Skeletal muscle satellite cell (primary cell): ENCODE data around the gene SPINT2.

ENCODE experiments used
- H3K27me3 ChIP-seq: 2 replicates; pipeline ENCODE4 v1.7.0; 2013; ENCODE audit warnings: low read length; ENCODE audit not compliant: control insufficient read depth, insufficient read depth
- H3K36me3 ChIP-seq: 2 replicates; pipeline ENCODE4 v1.7.0; 2013; ENCODE audit warnings: mild to moderate bottlenecking, control low read depth, low read length; ENCODE audit not compliant: insufficient read depth
- H3K4me1 ChIP-seq: 2 replicates; pipeline ENCODE4 v1.7.0; 2013; ENCODE audit warnings: low read length; ENCODE audit not compliant: control insufficient read depth, insufficient read depth
- H3K4me2 ChIP-seq: 2 replicates; pipeline ENCODE4 v1.7.0; 2013; ENCODE audit warnings: mild to moderate bottlenecking, low read length
- H3K4me3 ChIP-seq: 2 replicates; pipeline ENCODE4 v1.7.0; 2013; ENCODE audit warnings: low read length
- H3K9ac ChIP-seq: 2 replicates; pipeline ENCODE4 v1.7.0; 2013; ENCODE audit warnings: mild to moderate bottlenecking, low read depth, low read length, moderate library complexity
- H3K9me3 ChIP-seq: replicated peaks from 2 replicates; pipeline ENCODE4 v1.7.0; 2013; ENCODE audit warnings: mild to moderate bottlenecking, control low read depth, low read length

The SPINT2 gene

GRCh38 chr19:38288123-38288855 lies 23.9 kb downstream of the SPINT2 start:
- H3K4me3 ChIP-seq: no peak overlapping the region
- H3K36me3 ChIP-seq: no peaks in the 10 kb centered on the region
- H3K4me2 ChIP-seq: no peak overlapping the region

GRCh38 chr19:38289955-38290354 lies 25.6 kb downstream of the SPINT2 start:
- H3K4me2 ChIP-seq: peak overlapping the region; percentile 20
- H3K9me3 ChIP-seq: no peaks in the 10 kb centered on the region
- peaks cover 55% of the 10 kb centered on the region for H3K4me1 ChIP-seq
- H3K4me3 ChIP-seq: no peak overlapping the region
- no peaks in the 10 kb centered on the region for H3K27me3 ChIP-seq
- no peaks in the 10 kb centered on the region for H3K36me3 ChIP-seq
- H3K9ac ChIP-seq: peak overlapping the region; percentile 62

More at GRCh38 chr19:38288123-38288855, 23.9 kb downstream of the SPINT2 start:
- H3K9me3 ChIP-seq: no peaks in the 10 kb centered on the region
- no peaks in the 10 kb centered on the region for H3K27me3 ChIP-seq
- H3K9ac ChIP-seq: no peak overlapping the region
- H3K4me1 ChIP-seq: peaks cover 55% of the 10 kb centered on the region

- no peaks in the 10 kb centered on the region for H3K9me3 ChIP-seq
- peak overlapping the region; percentile 26 for H3K9ac ChIP-seq
- peak overlapping the region; percentile 23 for H3K4me3 ChIP-seq
- no peaks in the 10 kb centered on the region for H3K36me3 ChIP-seq
- H3K27me3 ChIP-seq: no peaks in the 10 kb centered on the region
- H3K4me2 ChIP-seq: peak overlapping the region; percentile 31
- H3K4me1 ChIP-seq: peaks cover 49% of the 10 kb centered on the region
These were observed 26.3 kb downstream of the SPINT2 start for GRCh38 chr19:38290631-38291147.

DNA sequence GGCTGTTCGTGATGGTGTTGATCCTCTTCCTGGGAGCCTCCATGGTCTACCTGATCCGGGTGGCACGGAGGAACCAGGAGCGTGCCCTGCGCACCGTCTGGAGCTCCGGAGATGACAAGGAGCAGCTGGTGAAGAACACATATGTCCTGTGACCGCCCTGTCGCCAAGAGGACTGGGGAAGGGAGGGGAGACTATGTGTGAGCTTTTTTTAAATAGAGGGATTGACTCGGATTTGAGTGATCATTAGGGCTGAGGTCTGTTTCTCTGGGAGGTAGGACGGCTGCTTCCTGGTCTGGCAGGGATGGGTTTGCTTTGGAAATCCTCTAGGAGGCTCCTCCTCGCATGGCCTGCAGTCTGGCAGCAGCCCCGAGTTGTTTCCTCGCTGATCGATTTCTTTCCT lies 27.5 kb downstream of the SPINT2 start:
- Histone ChIP-seq H3K9me3 (no peaks in the 10 kb centered on the region), H3K4me3 (no peak overlapping the region), H3K4me2 (no peak overlapping the region), H3K9ac (peak overlapping the region; percentile 18), H3K4me1 (peaks cover 42% of the 10 kb centered on the region), H3K27me3 (no peaks in the 10 kb centered on the region), H3K36me3 (no peaks in the 10 kb centered on the region)

- H3K9ac ChIP-seq: no peak overlapping the region
- no peaks in the 10 kb centered on the region for H3K9me3 ChIP-seq
- H3K4me1 ChIP-seq: peaks cover 39% of the 10 kb centered on the region
- no peak overlapping the region for H3K4me2 ChIP-seq
- H3K36me3 ChIP-seq: no peaks in the 10 kb centered on the region
- no peaks in the 10 kb centered on the region for H3K27me3 ChIP-seq
- no peak overlapping the region for H3K4me3 ChIP-seq
These were observed 28.9 kb downstream of the SPINT2 start for GRCh38 chr19:38293281-38293680.

GRCh38 chr19:38294090-38294489 lies 29.7 kb downstream of the SPINT2 start:
- Histone ChIP-seq H3K36me3 (no peaks in the 10 kb centered on the region), H3K9ac (no peak overlapping the region), H3K4me2 (no peak overlapping the region), H3K4me1 (peaks cover 40% of the 10 kb centered on the region), H3K27me3 (no peaks in the 10 kb centered on the region), H3K4me3 (no peak overlapping the region), H3K9me3 (no peaks in the 10 kb centered on the region)

DNA sequence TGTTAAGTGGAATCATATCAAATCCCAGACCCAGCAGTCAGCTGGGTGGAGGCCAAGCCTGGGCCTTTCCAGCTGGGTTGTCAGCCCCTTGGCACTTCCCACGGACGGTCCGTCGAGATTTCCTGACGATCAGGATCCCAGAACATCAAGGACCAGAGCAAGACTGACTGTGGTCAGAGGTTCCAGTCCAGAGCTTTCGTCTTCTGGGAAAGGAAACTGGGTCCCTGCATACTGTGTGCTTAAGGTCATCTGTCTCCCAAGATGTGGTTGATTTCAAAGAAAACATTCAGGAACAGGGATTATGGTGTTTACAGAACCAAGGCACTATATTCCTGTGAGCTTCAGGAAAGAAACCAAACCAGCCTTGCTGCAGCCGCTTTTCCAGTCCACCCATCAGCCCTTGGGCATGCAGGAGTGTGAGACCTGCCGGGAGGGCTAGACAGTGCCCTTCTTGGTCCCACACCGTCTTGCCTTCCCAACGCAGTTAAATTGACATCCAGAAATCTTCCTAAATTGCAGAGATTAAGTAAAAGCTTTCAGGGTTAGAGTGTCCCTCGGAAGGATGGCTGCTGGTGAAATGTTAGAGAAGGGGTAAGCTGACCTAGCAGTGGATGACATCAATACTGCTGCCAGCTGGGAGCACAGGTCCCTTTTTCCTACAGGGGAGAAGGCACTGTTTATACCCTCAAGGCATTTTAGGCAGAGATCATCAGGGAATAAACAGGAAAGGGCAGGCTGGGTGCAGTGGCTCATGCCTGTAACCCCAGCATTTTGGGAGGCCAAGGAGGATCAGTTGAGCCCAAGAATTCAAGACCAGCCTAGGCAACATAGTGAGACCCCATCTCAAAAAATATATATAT lies 34.7 kb downstream of the SPINT2 start:
- H3K4me3 ChIP-seq: no peak overlapping the region
- no peak overlapping the region for H3K9ac ChIP-seq
- peaks cover 28% of the 10 kb centered on the region for H3K4me1 ChIP-seq
- H3K4me2 ChIP-seq: no peak overlapping the region
- H3K27me3 ChIP-seq: no peaks in the 10 kb centered on the region
- no peaks in the 10 kb centered on the region for H3K9me3 ChIP-seq
- peaks cover 6% of the 10 kb centered on the region for H3K36me3 ChIP-seq

GRCh38 chr19:38303517-38304351 lies 39.4 kb downstream of the SPINT2 start, which contains the start of gene C19orf33:
Gene C19orf33, plus strand, starts transcription at chr19:38304251. Its CDS starts 11 bp downstream, at chr19:38304262.
- Histone ChIP-seq H3K36me3 (peaks cover 35% of the 10 kb centered on the region), H3K27me3 (no peaks in the 10 kb centered on the region), H3K4me1 (peaks cover 29% of the 10 kb centered on the region), H3K4me3 (no peak within 1 kb of the TSS), H3K9me3 (no peaks in the 10 kb centered on the region), H3K9ac (no peak within 1 kb of the TSS), H3K4me2 (no peak within 1 kb of the TSS)

GRCh38 chr19:38304352-38304865 lies 40.0 kb downstream of the SPINT2 start:
- Histone ChIP-seq H3K9ac (no peak overlapping the region), H3K4me3 (no peak overlapping the region), H3K4me1 (peaks cover 23% of the 10 kb centered on the region), H3K9me3 (no peaks in the 10 kb centered on the region), H3K36me3 (peaks cover 35% of the 10 kb centered on the region), H3K27me3 (no peaks in the 10 kb centered on the region), H3K4me2 (no peak overlapping the region)

- Histone ChIP-seq H3K36me3 (peaks cover 35% of the 10 kb centered on the region), H3K9ac (no peak overlapping the region), H3K9me3 (no peaks in the 10 kb centered on the region), H3K4me3 (no peak overlapping the region), H3K4me1 (peaks cover 23% of the 10 kb centered on the region), H3K4me2 (no peak overlapping the region), H3K27me3 (no peaks in the 10 kb centered on the region)
These were observed 40.6 kb downstream of the SPINT2 start for GRCh38 chr19:38304866-38305429.
